WTC11 (cell line): ENCODE results near the gene CADM2. TPM values are rescaled to one million over a fixed set of nuclear protein-coding genes. Genes with fewer than 3 reads are reported as not detected.

Experiments
- ATAC-seq: fragments of 200-7000 bp; cut with Tn5 transposase; 2 replicates; pipeline ENCODE4 v1.10.0; 2021; ENCODE audit warnings: mild to moderate bottlenecking, moderate library complexity
- CTCF ChIA-PET: fragments of 300-600 bp; sonication (Branson Sonifier 250); formaldehyde crosslinking; loops from one replicate; lab custom pipeline; 2021; ENCODE audit warnings: antibody characterized with exemption; lab: Charles Lee
- POLR2A ChIA-PET: fragments of 350-600 bp; sonication (Branson Sonifier 250); formaldehyde crosslinking; loops from one replicate; lab custom pipeline; 2021; ENCODE audit warnings: antibody characterized with exemption; lab: Charles Lee
- DNase-seq: peaks from one replicate; pipeline ENCODE4 v3.0.0; 2021; ENCODE audit warnings: low spot score
- H3K27ac Mint-ChIP-seq: 2 replicates; pipeline ENCODE4 v1.8.0; 2021; ENCODE audit warnings: mixed read lengths
- H3K27me3 Mint-ChIP-seq: 2 replicates; pipeline ENCODE4 v1.8.0; 2021; ENCODE audit warnings: low read depth, mild to moderate bottlenecking, moderate library complexity, mixed read lengths
- H3K36me3 Mint-ChIP-seq: 2 replicates; pipeline ENCODE4 v1.8.0; 2021; ENCODE audit warnings: mixed read lengths
- H3K4me1 Mint-ChIP-seq: 2 replicates; pipeline ENCODE4 v1.8.0; 2022; ENCODE audit warnings: mixed read lengths
- H3K4me3 Mint-ChIP-seq: 2 replicates; pipeline ENCODE4 v1.8.0; 2021; ENCODE audit warnings: mild to moderate bottlenecking, moderate library complexity, mixed read lengths
- H3K9me3 Mint-ChIP-seq: 2 replicates; pipeline ENCODE4 v1.8.0; 2021; ENCODE audit warnings: mixed read lengths
- AFF4 ChIP-seq: sonication (generic); formaldehyde crosslinking; IDR thresholded peaks from 2 replicates; pipeline ENCODE4 v1.8.1; 2023; ENCODE audit warnings: mild to moderate bottlenecking, missing genetic modification reagents, borderline replicate concordance
- ARID4B ChIP-seq: sonication (generic); formaldehyde crosslinking; IDR thresholded peaks from 2 replicates; pipeline ENCODE4 v1.8.0; 2023; ENCODE audit warnings: missing genetic modification reagents, mild to moderate bottlenecking, borderline replicate concordance
- CTCF ChIP-seq: fragments of 200-600 bp; IDR thresholded peaks from 2 replicates; pipeline ENCODE4 v1.8.0; 2022; ENCODE audit warnings: antibody characterized with exemption
- FOXJ3 ChIP-seq: sonication (generic); formaldehyde crosslinking; IDR thresholded peaks from 2 replicates; pipeline ENCODE4 v1.9.0; 2021; ENCODE audit warnings: missing genetic modification reagents, mild to moderate bottlenecking, borderline replicate concordance
- HMGA2 ChIP-seq: fragments of 250-450 bp; sonication (Bioruptor Pico); IDR thresholded peaks from 2 replicates; pipeline ENCODE4 v1.4.0; 2021; ENCODE audit warnings: mild to moderate bottlenecking, moderate library complexity
- PRDM15 ChIP-seq: sonication (generic); formaldehyde crosslinking; IDR thresholded peaks from 2 replicates; pipeline ENCODE4 v1.8.0; 2022; ENCODE audit warnings: missing genetic modification reagents
- PREB ChIP-seq: sonication (generic); formaldehyde crosslinking; IDR thresholded peaks from 2 replicates; pipeline ENCODE4 v1.8.1; 2022; ENCODE audit warnings: mild to moderate bottlenecking, missing genetic modification reagents, moderate library complexity, borderline replicate concordance
- PRRX2 ChIP-seq: fragments of 250-450 bp; sonication (Bioruptor Pico); IDR thresholded peaks from 2 replicates; pipeline ENCODE4 v1.8.0; 2021; ENCODE audit warnings: mild to moderate bottlenecking
- SP1 ChIP-seq: sonication (generic); formaldehyde crosslinking; conservative IDR thresholded peaks from 2 replicates; pipeline ENCODE4 v1.8.1; 2022; ENCODE audit warnings: missing genetic modification reagents
- ZNF425 ChIP-seq: fragments of 250-450 bp; sonication (Bioruptor Pico); conservative IDR thresholded peaks from 2 replicates; pipeline ENCODE4 v1.9.0; 2021; ENCODE audit warnings: mild to moderate bottlenecking
- ZNF512 ChIP-seq: sonication (generic); formaldehyde crosslinking; IDR thresholded peaks from 2 replicates; pipeline ENCODE4 v1.8.1; 2022; ENCODE audit warnings: missing genetic modification reagents, borderline replicate concordance
- total RNA-seq: library from RNA; stranded (reverse); gene quantifications from 3 replicates; pipeline ENCODE4 v1.2.3, GENCODE V29; 2021

The CADM2 gene
- total RNA-seq, 1 experiment from 2014 or later: 18.8 TPM

- Mint-ChIP-seq H3K9me3 (peaks cover 8% of the 10 kb centered on the region), H3K4me1 (no peaks in the 10 kb centered on the region), H3K36me3 (peaks cover 2% of the 10 kb centered on the region), H3K27me3 (no peaks in the 10 kb centered on the region), H3K27ac (no peak overlapping the region), H3K4me3 (no peak overlapping the region)
- no peak for DNase-seq
- ChIA-PET POLR2A (no interaction called here), CTCF (no interaction called here)
- TF ChIP-seq SP1 (CRISPR knock-in tag): no peak
- no peak for TF ChIP-seq CTCF
- no peak for TF ChIP-seq ZNF425 (CRISPR knock-in tag)
- no peak for TF ChIP-seq AFF4
- TF ChIP-seq PRRX2 (CRISPR knock-in tag): no peak
- TF ChIP-seq PREB (CRISPR knock-in tag): no peak
- TF ChIP-seq ZNF512 (CRISPR knock-in tag): no peak
- no peak for TF ChIP-seq FOXJ3
- ATAC-seq: no peak
These were observed 12.5 kb upstream of the CADM2 start for GRCh38 chr3:84946240-84946639.

- Mint-ChIP-seq H3K4me3 (peak overlapping the region; percentile 99), H3K4me1 (peaks cover 51% of the 10 kb centered on the region), H3K27ac (peak overlapping the region; percentile 91), H3K36me3 (no peaks in the 10 kb centered on the region), H3K27me3 (no peaks in the 10 kb centered on the region), H3K9me3 (no peaks in the 10 kb centered on the region)
- CTCF ChIA-PET: interaction anchor here (0.8 kb wide), 1 partner anchor 12 kb away, joined by 3 read pairs; no protein-coding TSS in a partner anchor
- DNase-seq (peak; percentile 71), ATAC-seq (peak; percentile 32)
- POLR2A ChIA-PET: interaction anchor here (0.9 to 1.7 kb wide), 7 partner anchors 10 to 412 kb away, joined by 3 to 6 read pairs (median 3); no protein-coding TSS in a partner anchor
- TF ChIP-seq HMGA2: no peak
- TF ChIP-seq PRDM15 (CRISPR knock-in tag): peak; percentile 94
- peak; percentile 14; the same call in 1 of the 2 replicates for TF ChIP-seq ARID4B (CRISPR knock-in tag)
- no peak for TF ChIP-seq ZNF512 (CRISPR knock-in tag)
These were observed 882 bp downstream of the CADM2 start for GRCh38 chr3:84959470-84960271.
